ENCODE measurements around the gene PGA5.

PGA5 gene

DNA sequence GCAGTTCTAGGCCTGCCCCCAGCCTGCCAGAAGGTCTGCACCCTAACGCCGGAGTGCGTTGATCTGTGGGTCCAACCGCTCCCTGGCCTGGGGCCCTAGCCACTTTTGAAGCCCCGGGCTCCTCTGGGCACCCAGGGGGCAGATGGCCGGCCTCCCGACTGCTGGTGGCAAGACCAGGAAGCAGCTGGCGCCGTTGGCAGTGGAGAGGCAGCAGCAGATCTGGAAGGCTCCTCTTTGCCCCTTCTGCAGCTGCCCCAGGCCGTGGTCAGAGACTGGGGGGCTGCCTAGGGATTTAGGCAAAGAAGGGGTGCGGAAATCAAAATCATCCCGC, 54.6 kb downstream of the PGA5 start:
- DNase-seq: no peak

DNA sequence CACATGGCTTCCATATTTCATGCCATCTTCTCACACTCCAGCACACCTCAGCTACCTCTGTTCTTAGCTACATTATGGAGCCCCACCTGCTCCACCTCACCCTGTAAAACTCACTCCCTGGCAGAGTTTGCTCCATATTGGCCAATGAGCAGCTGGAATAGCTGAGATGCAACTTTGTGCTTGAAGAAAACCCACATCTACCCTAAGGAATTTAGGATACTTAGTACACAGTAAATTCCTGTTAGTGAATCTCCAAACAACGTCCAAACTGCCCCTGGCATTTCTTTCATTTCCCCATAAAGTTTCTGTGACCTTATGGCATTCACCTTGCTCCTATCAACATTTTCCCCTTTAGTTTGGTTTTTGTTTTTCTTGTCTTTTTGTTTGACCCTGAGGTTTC, 56.4 kb downstream of the PGA5 start:
- no peak for DNase-seq

DNA sequence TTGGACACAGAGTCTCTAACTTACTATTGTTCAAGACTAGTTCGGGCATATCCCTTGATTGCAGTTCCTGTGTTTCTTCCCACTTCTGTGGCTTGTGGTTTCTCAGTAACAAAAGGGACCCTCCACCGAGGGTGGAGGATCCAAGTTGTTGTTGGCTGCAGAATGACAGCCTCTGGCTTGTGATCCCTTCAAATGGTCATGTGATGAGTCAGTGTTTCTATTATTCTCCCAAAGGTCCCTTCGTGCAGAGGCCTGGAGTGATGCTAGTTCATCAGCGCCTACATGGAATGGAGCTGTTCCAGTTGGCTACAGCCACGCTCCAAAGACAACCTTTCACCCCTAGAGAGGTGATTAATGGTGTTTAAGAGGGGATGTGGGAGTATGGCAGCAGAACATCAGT, 56.8 kb downstream of the PGA5 start:
- DNase-seq: peak; percentile 65

DNA sequence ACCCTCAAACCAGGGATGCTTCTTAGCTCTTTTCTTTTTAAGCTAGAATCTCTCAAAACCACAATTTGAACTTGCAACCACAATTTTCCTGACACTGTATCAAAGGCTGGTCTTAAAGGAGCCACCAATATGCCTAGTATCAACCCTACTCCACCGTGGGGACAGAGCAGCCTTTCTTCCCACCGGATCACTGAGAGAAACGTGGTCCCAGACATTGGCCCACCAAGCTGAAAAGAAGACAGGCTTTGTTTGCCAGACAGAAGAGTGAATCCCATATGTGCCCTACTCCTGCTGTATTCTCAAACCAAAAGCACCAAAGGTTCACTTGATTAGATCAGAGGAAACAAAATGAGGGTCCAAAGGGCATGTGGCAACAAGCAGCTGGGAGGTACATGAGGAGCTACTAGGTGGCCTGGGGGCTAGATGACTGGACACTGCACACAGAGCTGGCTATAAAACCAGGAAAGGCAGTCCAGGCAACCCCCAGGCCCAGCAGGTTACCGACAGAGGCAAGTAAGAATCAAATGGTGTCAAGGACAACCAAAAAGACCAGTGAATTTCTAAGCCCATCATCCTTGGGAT, 57.8 kb downstream of the PGA5 start:
- DNase-seq: no peak

Data from GDM1 (cell line).